HCT116 (cell line): Measurements from ENCODE around the gene IPO5.

ENCODE experiments used
- ATF3 ChIP-seq: IDR thresholded peaks from 2 replicates; pipeline ENCODE4 v1.6.1; 2012
- CEBPB ChIP-seq: IDR thresholded peaks from 2 replicates; pipeline ENCODE4 v1.6.1; 2012; ENCODE audit warnings: low read depth
- CTCF ChIP-seq, 3 experiments: fragments of 200-600 bp in 1 of 3; sonication (generic) in 1 of 3; IDR thresholded peaks in 2 of 3; conservative IDR thresholded peaks in 1 of 3; 2 replicates each; pipeline ENCODE4 v1.5.1; 2012 to 2017; ENCODE audit warnings: low read depth in 2 of 3, low read length in 2 of 3, antibody characterized with exemption in 1 of 3, borderline replicate concordance in 1 of 3, control low read depth in 1 of 3, mild to moderate bottlenecking in 1 of 3, mixed read lengths in 1 of 3, mixed run types in 1 of 3, moderate library complexity in 1 of 3; ENCODE audit not compliant: insufficient read depth in 1 of 3
- EGR1 ChIP-seq: IDR thresholded peaks from 2 replicates; pipeline ENCODE4 v1.6.1; 2012; ENCODE audit warnings: low read depth
- EZH2 ChIP-seq: fragments of 200-600 bp; sonication (generic); IDR thresholded peaks from 2 replicates; pipeline ENCODE4 v1.6.1; 2017; ENCODE audit warnings: antibody characterized with exemption, mixed run types
- EZH2phosphoT487 ChIP-seq: fragments of 200-600 bp; IDR thresholded peaks from 2 replicates; pipeline ENCODE4 v1.6.1; 2018; ENCODE audit warnings: antibody characterized with exemption, borderline replicate concordance
- POLR2A ChIP-seq: IDR thresholded peaks from 2 replicates; pipeline ENCODE4 v1.7.0; 2011; ENCODE audit warnings: borderline replicate concordance; ENCODE audit not compliant: insufficient read depth, insufficient read length; ENCODE audit errors: extremely low read depth
- POLR2AphosphoS5 ChIP-seq: IDR thresholded peaks from 2 replicates; pipeline ENCODE4 v1.6.1; 2011; ENCODE audit warnings: mild to moderate bottlenecking, low read depth, low read length, moderate library complexity
- TCF7L2 ChIP-seq: IDR thresholded peaks from 2 replicates; pipeline ENCODE4 v1.7.0; 2011; ENCODE audit warnings: borderline replicate concordance, inconsistent platforms; ENCODE audit not compliant: insufficient read depth, insufficient read length; ENCODE audit errors: extremely low read depth
- ZBTB33 ChIP-seq: IDR thresholded peaks from 2 replicates; pipeline ENCODE4 v1.6.1; 2011; ENCODE audit warnings: mild to moderate bottlenecking, low read length, moderate library complexity; ENCODE audit not compliant: insufficient replicate concordance; ENCODE audit errors: extremely low read depth

DNA sequence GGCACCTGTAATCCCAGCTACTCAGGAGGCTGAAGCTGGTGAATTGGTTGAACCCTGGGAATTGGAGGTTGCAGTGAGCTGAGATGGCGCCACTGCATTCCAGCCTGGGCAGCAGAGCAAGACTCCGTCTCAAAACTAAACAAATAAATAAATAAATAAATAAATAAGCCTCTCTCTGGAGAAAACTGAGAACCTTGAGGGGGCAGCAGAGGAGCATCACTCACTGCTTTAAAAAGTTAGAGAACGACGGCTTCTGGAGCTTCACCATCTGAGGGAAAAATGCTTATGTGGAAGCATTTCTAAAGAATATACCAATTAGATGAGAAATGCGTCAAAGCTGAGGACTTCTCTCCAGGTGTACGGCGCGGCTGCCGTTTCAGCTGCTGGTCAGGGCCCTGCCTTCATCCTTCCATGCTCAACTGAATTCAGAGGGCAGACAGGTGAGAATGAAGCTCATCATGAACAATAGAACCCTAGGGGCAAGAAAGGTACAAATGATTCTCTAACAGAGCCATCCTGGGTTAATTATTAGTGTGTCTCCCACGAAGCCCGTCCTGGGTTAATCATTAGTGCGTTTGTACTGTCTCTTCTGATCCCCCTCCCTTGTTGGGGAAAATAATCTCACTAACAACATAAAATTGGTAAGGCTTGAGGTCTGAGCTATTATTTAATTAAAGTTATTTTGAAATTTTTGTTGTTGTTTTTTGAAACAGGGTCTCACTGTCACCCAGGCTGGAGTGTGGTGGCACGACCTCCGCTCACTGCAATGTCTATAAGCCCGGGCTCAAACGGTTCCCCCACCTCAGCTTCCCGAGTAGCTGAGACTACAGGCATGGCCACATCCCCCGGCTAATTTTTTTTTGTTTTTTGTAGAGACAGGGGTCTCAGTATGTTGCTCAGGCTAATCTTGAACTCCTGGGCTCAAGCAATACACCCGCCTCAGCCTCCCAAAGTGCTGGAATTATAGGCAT lies 80.1 kb downstream of the IPO5 start:
- TF ChIP-seq EZH2phosphoT487 (no peak), CEBPB (no peak), ZBTB33 (no peak), CTCF (IDR thresholded peaks at IDR 0.05 in 2 of 3, conservative IDR thresholded peaks at IDR 0.05 in 1 of 3; ENCODE audit: borderline replicate concordance in 1 of 3, insufficient read depth in 1 of 3, low read depth in 2 of 3, low read length in 2 of 3) (peak; percentile 38 to 76 (median 39); a peak in 5 of 6 replicates), POLR2A (no peak), EZH2 (no peak), POLR2AphosphoS5 (no peak), ATF3 (no peak), EGR1 (no peak), TCF7L2 (no peak)
